Neural cell (in vitro differentiated cells): ENCODE data around the gene RPP14. TPM values are rescaled to one million over a fixed set of nuclear protein-coding genes. Genes with fewer than 3 reads are reported as not detected.

Source experiments
- H2AFZ ChIP-seq: fragments of 200-600, 300-800 bp; sonication (generic), shearing (Covaris generic); 2 replicates; pipeline ENCODE4 v1.6.0; 2014; ENCODE audit warnings: low read depth, mild to moderate bottlenecking, antibody characterized with exemption, low read length, moderate library complexity
- H3F3A ChIP-seq: fragments of 200-600 bp; shearing (Covaris generic); 2 replicates; pipeline ENCODE4 v1.6.1; 2016; ENCODE audit warnings: mild to moderate bottlenecking, moderate library complexity, mixed read lengths, antibody characterized with exemption, low read length; ENCODE audit not compliant: insufficient read depth, poor library complexity, severe bottlenecking
- H3K27ac ChIP-seq: fragments of 200-600, 300-800 bp; sonication (generic), shearing (Covaris generic); 2 replicates; pipeline ENCODE4 v1.5.1; 2014; ENCODE audit warnings: mild to moderate bottlenecking, low read length, moderate library complexity
- H3K27me3 ChIP-seq: fragments of 300-800, 200-600 bp; sonication (generic), shearing (Covaris generic); 2 replicates; pipeline ENCODE4 v1.6.0; 2014; ENCODE audit warnings: mild to moderate bottlenecking, low read depth, low read length, moderate library complexity; ENCODE audit not compliant: insufficient read depth
- H3K36me3 ChIP-seq: fragments of 300-800, 200-600 bp; sonication (generic), shearing (Covaris generic); 2 replicates; pipeline ENCODE4 v1.5.1; 2014; ENCODE audit warnings: mild to moderate bottlenecking, antibody characterized with exemption, low read length, moderate library complexity; ENCODE audit not compliant: insufficient read depth
- H3K4me2 ChIP-seq: fragments of 300-800, 200-600 bp; sonication (generic), shearing (Covaris generic); 2 replicates; pipeline ENCODE4 v1.6.0; 2014; ENCODE audit warnings: mild to moderate bottlenecking, low read length
- H3K4me3 ChIP-seq: fragments of 300-800, 200-600 bp; sonication (generic), shearing (Covaris generic); 2 replicates; pipeline ENCODE4 v1.5.1; 2014; ENCODE audit warnings: mild to moderate bottlenecking, low read length, moderate library complexity
- H3K79me2 ChIP-seq: fragments of 200-600 bp; shearing (Covaris generic); replicated peaks from 2 replicates; pipeline ENCODE4 v1.6.0; 2014; ENCODE audit warnings: mild to moderate bottlenecking, low read length, moderate library complexity; ENCODE audit not compliant: insufficient read depth
- H3K9ac ChIP-seq: fragments of 300-800, 200-600 bp; sonication (generic), shearing (Covaris generic); 2 replicates; pipeline ENCODE4 v1.6.1; 2016; ENCODE audit warnings: mild to moderate bottlenecking, low read length, mixed read lengths
- H3K9me2 ChIP-seq: fragments of 200-600 bp; shearing (Covaris generic); 2 replicates; pipeline ENCODE4 v1.6.1; 2016; ENCODE audit warnings: mild to moderate bottlenecking, low read length, mixed read lengths; ENCODE audit not compliant: insufficient read depth
- H3K9me3 ChIP-seq: fragments of 200-600, 300-800 bp; sonication (generic), shearing (Covaris generic); 2 replicates; pipeline ENCODE4 v1.6.1; 2016; ENCODE audit warnings: mild to moderate bottlenecking, mixed run types, low read length, moderate library complexity, mixed read lengths
- H4K20me1 ChIP-seq: fragments of 200-600 bp; shearing (Covaris generic); 2 replicates; pipeline ENCODE4 v1.6.1; 2016; ENCODE audit warnings: mild to moderate bottlenecking, mixed run types; ENCODE audit not compliant: insufficient read depth
- CTCF ChIP-seq: fragments of 450-650 bp; IDR thresholded peaks from 2 replicates; pipeline ENCODE4 v1.5.1; 2014; ENCODE audit warnings: antibody characterized with exemption, mild to moderate bottlenecking, moderate library complexity; ENCODE audit not compliant: poor library complexity, severe bottlenecking
- EP300 ChIP-seq: fragments of 450-650 bp; conservative IDR thresholded peaks from 2 replicates; pipeline ENCODE4 v1.6.1; 2014; ENCODE audit warnings: antibody characterized with exemption, mild to moderate bottlenecking, moderate library complexity; ENCODE audit not compliant: poor library complexity, severe bottlenecking
- EZH2 ChIP-seq: fragments of 200-600, 300-800 bp; shearing (Covaris generic), sonication (generic); IDR thresholded peaks from 2 replicates; pipeline ENCODE4 v1.6.1; 2014; ENCODE audit warnings: antibody characterized with exemption, low read length, borderline replicate concordance, mild to moderate bottlenecking; ENCODE audit not compliant: insufficient read depth, poor library complexity, severe bottlenecking
- MXI1 ChIP-seq: fragments of 450-650 bp; conservative IDR thresholded peaks from 2 replicates; pipeline ENCODE4 v1.6.1; 2014; ENCODE audit warnings: antibody characterized with exemption, mild to moderate bottlenecking; ENCODE audit not compliant: poor library complexity, severe bottlenecking
- POLR2AphosphoS5 ChIP-seq: IDR thresholded peaks from 2 replicates; pipeline ENCODE4 v1.6.1; 2012
- RAD21 ChIP-seq: fragments of 450-650 bp; conservative IDR thresholded peaks from 2 replicates; pipeline ENCODE4 v1.6.1; 2014; ENCODE audit warnings: antibody characterized with exemption, mild to moderate bottlenecking, moderate library complexity
- REST ChIP-seq: IDR thresholded peaks from 2 replicates; pipeline ENCODE4 v1.6.1; 2012; ENCODE audit warnings: borderline replicate concordance
- SMC3 ChIP-seq: fragments of 450-650 bp; conservative IDR thresholded peaks from 2 replicates; pipeline ENCODE4 v1.6.1; 2014; ENCODE audit warnings: antibody characterized with exemption, mild to moderate bottlenecking, moderate library complexity; ENCODE audit not compliant: poor library complexity
- TAF1 ChIP-seq: IDR thresholded peaks from 2 replicates; pipeline ENCODE4 v1.6.1; 2012; ENCODE audit warnings: low read depth
- polyA plus RNA-seq: library from polyadenylated mRNA; depleted of rRNA; stranded (reverse); fragments of >200 nt; gene quantifications from 2 replicates; pipeline ENCODE4 v1.2.3, GENCODE V29; 2014

RPP14 gene
- polyA plus RNA-seq, 1 donor from 2014 or later: 13.0 TPM

- no peak overlapping the region for H3K4me3 ChIP-seq
- no peaks in the 10 kb centered on the region for H4K20me1 ChIP-seq
- no peaks in the 10 kb centered on the region for H3K9me2 ChIP-seq
- no peaks in the 10 kb centered on the region for H3K27me3 ChIP-seq
- H3K9ac ChIP-seq: no peak overlapping the region
- H3K36me3 ChIP-seq: no peaks in the 10 kb centered on the region
- H3F3A ChIP-seq: no peaks in the 10 kb centered on the region
- no peak overlapping the region for H2AFZ ChIP-seq
- TF ChIP-seq EZH2 (no peak), REST (no peak), CTCF (no peak), RAD21 (no peak), EP300 (no peak), TAF1 (no peak), SMC3 (no peak), POLR2AphosphoS5 (no peak), MXI1 (no peak)
- H3K9me3 ChIP-seq: no peaks in the 10 kb centered on the region
- H3K79me2 ChIP-seq: no peaks in the 10 kb centered on the region
- no peak overlapping the region for H3K27ac ChIP-seq
- H3K4me2 ChIP-seq: no peak overlapping the region
Measured at GRCh38 chr3:58358092-58358491, 52.0 kb downstream of the RPP14 start.

- Histone ChIP-seq H3F3A (no peaks in the 10 kb centered on the region), H3K4me2 (no peak overlapping the region), H3K27me3 (no peaks in the 10 kb centered on the region), H3K79me2 (no peaks in the 10 kb centered on the region), H3K9me2 (no peaks in the 10 kb centered on the region), H3K9ac (no peak overlapping the region), H3K4me3 (no peak overlapping the region), H3K36me3 (no peaks in the 10 kb centered on the region), H3K27ac (no peak overlapping the region), H2AFZ (no peak overlapping the region), H3K9me3 (no peaks in the 10 kb centered on the region), H4K20me1 (no peaks in the 10 kb centered on the region)
- TF ChIP-seq EP300: no peak
- TF ChIP-seq POLR2AphosphoS5: no peak
- TF ChIP-seq CTCF: no peak
- no peak for TF ChIP-seq EZH2
- TF ChIP-seq REST: no peak
- TF ChIP-seq SMC3: no peak
- TF ChIP-seq RAD21: no peak
- no peak for TF ChIP-seq TAF1
- no peak for TF ChIP-seq MXI1
Measured at GRCh38 chr3:58358808-58359207, 52.8 kb downstream of the RPP14 start.
